ENCODE data around the gene MSTO1.
"Not testable (repeated sequence)": the region's sequence is repeated elsewhere in the genome, so short reads cannot be mapped to it uniquely, and the experiment has no call there.

Gene MSTO1

GRCh38 chr1:155589282-155589681, 20.7 kb upstream of the MSTO1 start:
- not testable (repeated sequence) for H3K36me3 ChIP-seq (ENCODE audit: control insufficient read depth, insufficient read depth, low read length); H3K27ac ChIP-seq (ENCODE audit: low read depth, low read length, severe bottlenecking); H3K4me3 ChIP-seq (ENCODE audit: extremely low read depth, insufficient read depth, low read length, poor library complexity, severe bottlenecking); H3K9me3 ChIP-seq (ENCODE audit: control insufficient read depth, low read length); H3K4me1 ChIP-seq (ENCODE audit: control insufficient read depth, insufficient read depth, low read length, poor library complexity, severe bottlenecking)
- WGBS, 2 experiments (ENCODE audit: insufficient coverage in 2 of 2): no CpG with 5 or more reads among the region's 3 CpGs

DNA sequence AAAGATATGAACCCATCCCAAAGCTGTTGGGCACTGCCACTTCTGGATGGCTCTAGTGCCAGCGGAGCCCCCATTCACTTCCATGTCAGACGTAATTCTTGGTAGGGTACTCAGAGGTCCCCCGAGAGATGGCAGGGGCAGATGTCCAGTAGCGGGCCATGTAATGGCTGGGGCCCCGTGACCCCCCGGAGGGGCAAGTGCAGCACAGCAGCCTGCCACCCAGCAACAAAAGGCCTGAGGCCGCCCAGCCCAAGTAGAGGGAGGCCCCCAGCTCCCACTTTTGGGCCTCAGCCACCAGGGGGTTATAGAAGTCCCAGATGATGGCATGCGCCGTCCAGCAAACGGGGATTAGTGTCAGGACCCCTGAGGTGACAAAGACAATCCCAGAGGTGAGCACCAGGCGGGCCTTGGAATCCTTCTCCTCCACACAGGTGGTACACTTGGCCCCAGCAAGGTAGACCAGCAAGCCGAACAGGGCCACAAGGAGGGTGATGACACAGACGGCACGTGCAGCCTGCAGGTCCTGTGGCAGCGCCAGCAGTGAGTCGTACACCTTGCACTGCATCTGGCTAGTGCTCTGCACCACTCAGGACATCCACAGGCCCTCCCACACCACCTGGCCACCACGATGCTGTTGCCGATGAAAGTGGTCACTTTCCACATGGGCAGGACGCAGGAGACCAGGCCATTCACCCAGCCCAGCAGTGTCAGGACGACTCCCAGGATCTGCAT, 19.3 kb upstream of the MSTO1 start:
- not testable (repeated sequence) for H3K4me3 ChIP-seq (ENCODE audit: extremely low read depth, insufficient read depth, low read length, poor library complexity, severe bottlenecking); H3K9me3 ChIP-seq (ENCODE audit: control insufficient read depth, low read length); H3K27ac ChIP-seq (ENCODE audit: low read depth, low read length, severe bottlenecking); H3K4me1 ChIP-seq (ENCODE audit: control insufficient read depth, insufficient read depth, low read length, poor library complexity, severe bottlenecking); H3K36me3 ChIP-seq (ENCODE audit: control insufficient read depth, insufficient read depth, low read length)
- WGBS, 2 experiments (ENCODE audit: insufficient coverage in 2 of 2): 94 to 97% methylated on average over 19 to 20 of the region's 20 CpGs

DNA sequence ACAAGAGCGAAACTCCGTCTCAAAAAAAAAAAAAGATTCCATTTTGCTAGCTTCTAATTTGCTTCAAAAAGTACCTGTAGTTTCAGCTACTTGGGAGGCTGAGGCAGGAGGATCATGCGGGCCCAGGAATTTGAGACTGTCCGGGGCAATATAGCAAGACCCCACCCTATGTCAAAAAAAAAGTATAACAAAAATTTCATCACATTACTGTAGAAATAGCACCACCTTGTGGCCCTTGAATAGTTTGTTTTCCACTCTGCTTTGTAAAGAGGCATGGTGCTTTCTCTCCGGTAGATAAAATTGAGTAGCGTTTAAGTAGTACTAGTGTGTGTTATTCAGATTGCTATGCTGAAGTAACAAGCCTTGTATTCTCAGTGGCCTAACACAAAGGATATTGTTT, 18.2 kb upstream of the MSTO1 start:
- 33 to 80% methylated on average over 1 to 2 of the region's 6 CpGs for WGBS, 2 experiments (ENCODE audit: insufficient coverage in 2 of 2)
- H3K27ac ChIP-seq (ENCODE audit: low read depth, low read length, severe bottlenecking): no peak overlapping the region
- H3K4me1 ChIP-seq (ENCODE audit: control insufficient read depth, insufficient read depth, low read length, poor library complexity, severe bottlenecking): no peaks in the 10 kb centered on the region
- H3K4me3 ChIP-seq (ENCODE audit: extremely low read depth, insufficient read depth, low read length, poor library complexity, severe bottlenecking): no peak overlapping the region
- no peaks in the 10 kb centered on the region for H3K36me3 ChIP-seq (ENCODE audit: control insufficient read depth, insufficient read depth, low read length)
- H3K9me3 ChIP-seq (ENCODE audit: control insufficient read depth, low read length): no peaks in the 10 kb centered on the region

GRCh38 chr1:155595877-155596474, 14.0 kb upstream of the MSTO1 start:
- not testable (repeated sequence) for H3K9me3 ChIP-seq (ENCODE audit: control insufficient read depth, low read length); H3K36me3 ChIP-seq (ENCODE audit: control insufficient read depth, insufficient read depth, low read length); H3K4me1 ChIP-seq (ENCODE audit: control insufficient read depth, insufficient read depth, low read length, poor library complexity, severe bottlenecking); H3K4me3 ChIP-seq (ENCODE audit: extremely low read depth, insufficient read depth, low read length, poor library complexity, severe bottlenecking); H3K27ac ChIP-seq (ENCODE audit: low read depth, low read length, severe bottlenecking)
- 85 to 87% methylated on average over 2 of the region's 3 CpGs for WGBS, 2 experiments (ENCODE audit: insufficient coverage in 2 of 2)

- Histone ChIP-seq H3K9me3 (ENCODE audit: control insufficient read depth, low read length) (no peaks in the 10 kb centered on the region), H3K27ac (ENCODE audit: low read depth, low read length, severe bottlenecking) (no peak overlapping the region), H3K4me1 (ENCODE audit: control insufficient read depth, insufficient read depth, low read length, poor library complexity, severe bottlenecking) (peaks cover 5% of the 10 kb centered on the region), H3K36me3 (ENCODE audit: control insufficient read depth, insufficient read depth, low read length) (no peaks in the 10 kb centered on the region), H3K4me3 (ENCODE audit: extremely low read depth, insufficient read depth, low read length, poor library complexity, severe bottlenecking) (no peak overlapping the region)
- WGBS, 2 experiments (ENCODE audit: insufficient coverage in 2 of 2): 92 to 95% methylated on average over 3 to 5 of the region's 5 CpGs
These were observed 13.2 kb upstream of the MSTO1 start for GRCh38 chr1:155596864-155597263.

DNA sequence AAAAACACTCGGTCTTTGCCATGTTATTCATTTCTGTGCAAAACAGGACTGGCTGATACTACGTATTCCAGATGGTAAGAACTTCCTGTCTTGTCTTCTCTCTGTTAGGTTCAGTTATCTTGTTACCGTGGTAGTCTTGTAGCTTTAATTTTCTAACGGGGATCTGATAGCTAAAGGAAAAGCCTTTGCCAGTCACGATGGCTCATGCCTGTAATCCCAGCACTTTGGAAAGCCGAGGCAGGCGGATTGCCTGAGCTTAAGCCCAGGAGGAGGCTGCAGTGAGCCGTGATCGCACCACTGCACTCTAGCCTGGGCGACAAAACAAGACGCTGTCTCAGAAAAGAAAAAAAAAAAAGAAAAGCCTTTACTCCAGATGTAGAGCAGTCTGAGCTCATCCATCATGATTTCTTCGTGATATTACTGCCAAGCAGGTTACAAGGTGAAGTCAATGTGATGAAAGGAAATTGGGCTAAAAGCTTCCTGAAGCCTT, 11.1 kb upstream of the MSTO1 start:
- Histone ChIP-seq H3K36me3 (ENCODE audit: control insufficient read depth, insufficient read depth, low read length) (no peaks in the 10 kb centered on the region), H3K9me3 (ENCODE audit: control insufficient read depth, low read length) (no peaks in the 10 kb centered on the region), H3K27ac (ENCODE audit: low read depth, low read length, severe bottlenecking) (peak overlapping the region; percentile 79), H3K4me1 (ENCODE audit: control insufficient read depth, insufficient read depth, low read length, poor library complexity, severe bottlenecking) (peaks cover 5% of the 10 kb centered on the region), H3K4me3 (ENCODE audit: extremely low read depth, insufficient read depth, low read length, poor library complexity, severe bottlenecking) (no peak overlapping the region)
- 28 to 54% methylated on average over 9 to 10 of the region's 12 CpGs for WGBS, 2 experiments (ENCODE audit: insufficient coverage in 2 of 2)

DNA sequence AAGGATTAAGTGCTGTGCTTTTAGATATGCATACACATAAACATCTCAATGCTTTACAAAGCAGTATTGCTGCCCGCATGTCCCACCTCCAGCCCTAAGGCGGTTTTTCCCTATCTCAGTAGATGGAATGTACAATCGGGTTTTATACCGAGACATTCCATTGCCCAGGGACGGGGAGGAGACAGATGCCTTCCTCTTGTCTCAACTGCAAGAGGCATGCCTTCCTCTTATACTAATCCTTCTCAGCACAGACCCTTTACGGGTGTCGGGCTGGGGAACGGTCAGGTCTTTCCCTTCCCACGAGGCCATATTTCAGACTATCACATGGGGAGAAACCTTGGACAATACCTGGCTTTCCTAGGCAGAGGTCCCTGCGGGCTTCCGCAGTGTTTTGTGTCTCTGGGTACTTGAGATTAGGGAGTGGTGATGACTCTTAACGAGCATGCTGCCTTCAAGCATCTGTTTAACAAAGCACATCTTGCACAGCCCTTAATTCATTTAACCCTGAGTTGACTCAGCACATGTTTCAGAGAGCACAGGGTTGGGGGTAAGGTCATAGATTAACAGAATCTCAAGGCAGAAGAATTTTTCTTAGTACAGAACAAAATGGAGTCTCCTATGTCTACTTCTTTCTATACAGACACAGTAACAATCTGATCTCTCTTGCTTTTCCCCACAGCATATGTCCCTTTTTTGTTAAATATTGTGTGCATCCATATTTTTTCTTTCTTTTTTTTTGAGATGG, 10.0 kb upstream of the MSTO1 start:
- H3K4me3 ChIP-seq (ENCODE audit: extremely low read depth, insufficient read depth, low read length, poor library complexity, severe bottlenecking); H3K4me1 ChIP-seq (ENCODE audit: control insufficient read depth, insufficient read depth, low read length, poor library complexity, severe bottlenecking); H3K36me3 ChIP-seq (ENCODE audit: control insufficient read depth, insufficient read depth, low read length); H3K9me3 ChIP-seq (ENCODE audit: control insufficient read depth, low read length); H3K27ac ChIP-seq (ENCODE audit: low read depth, low read length, severe bottlenecking): not testable (repeated sequence)
- WGBS, 2 experiments (ENCODE audit: insufficient coverage in 2 of 2): 30 to 72% methylated on average over 2 to 3 of the region's 12 CpGs

DNA sequence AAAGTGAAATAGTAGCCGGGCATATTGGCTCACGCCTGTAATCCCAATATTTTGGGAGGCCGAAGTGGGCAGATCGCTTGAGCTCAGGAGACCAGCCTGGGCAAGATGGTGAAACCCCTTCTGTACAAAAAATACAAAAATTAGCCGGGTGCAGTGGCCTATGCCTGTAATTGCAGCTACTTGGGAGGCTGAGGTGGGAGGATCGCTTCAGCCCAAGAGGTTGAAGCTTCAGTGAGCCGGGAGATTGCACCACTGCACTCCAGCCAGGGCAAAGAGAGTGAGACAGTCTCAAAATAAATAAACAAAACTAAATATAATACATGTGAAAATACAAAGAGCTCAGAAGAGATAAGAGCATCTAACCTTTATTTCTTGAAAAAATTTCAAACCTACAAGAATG, 2.3 kb upstream of the MSTO1 start:
- Histone ChIP-seq H3K4me3 (ENCODE audit: extremely low read depth, insufficient read depth, low read length, poor library complexity, severe bottlenecking) (no peak overlapping the region), H3K4me1 (ENCODE audit: control insufficient read depth, insufficient read depth, low read length, poor library complexity, severe bottlenecking) (no peaks in the 10 kb centered on the region), H3K27ac (ENCODE audit: low read depth, low read length, severe bottlenecking) (no peak overlapping the region), H3K36me3 (ENCODE audit: control insufficient read depth, insufficient read depth, low read length) (peaks cover 8% of the 10 kb centered on the region), H3K9me3 (ENCODE audit: control insufficient read depth, low read length) (no peaks in the 10 kb centered on the region)
- 89 to 91% methylated on average over 4 to 6 of the region's 7 CpGs for whole genome bisulfite sequencing, 2 experiments (ENCODE audit: insufficient coverage in 2 of 2)

DNA sequence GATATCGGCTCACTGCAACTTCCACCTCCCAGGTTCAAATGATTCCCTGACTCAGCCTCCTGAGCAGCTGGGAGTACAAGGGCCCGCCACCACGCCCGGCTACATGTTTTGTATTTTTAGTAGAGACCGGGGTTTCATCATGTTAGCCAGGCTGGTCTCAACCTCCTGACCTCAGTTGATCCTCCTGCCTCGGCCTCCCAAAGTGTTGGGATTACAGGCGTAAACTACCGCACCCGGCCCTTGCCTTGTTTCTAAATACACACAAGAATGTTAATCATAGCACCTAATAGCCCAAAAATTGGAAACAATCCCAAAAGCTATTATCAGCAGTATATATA, 1.2 kb upstream of the MSTO1 start:
- H3K9me3 ChIP-seq (ENCODE audit: control insufficient read depth, low read length): no peaks in the 10 kb centered on the region
- peaks cover 15% of the 10 kb centered on the region for H3K36me3 ChIP-seq (ENCODE audit: control insufficient read depth, insufficient read depth, low read length)
- no peaks in the 10 kb centered on the region for H3K4me1 ChIP-seq (ENCODE audit: control insufficient read depth, insufficient read depth, low read length, poor library complexity, severe bottlenecking)
- WGBS, 2 experiments (ENCODE audit: insufficient coverage in 2 of 2): 93 to 98% methylated on average over 5 to 8 of the region's 9 CpGs
- H3K4me3 ChIP-seq (ENCODE audit: extremely low read depth, insufficient read depth, low read length, poor library complexity, severe bottlenecking): no peak overlapping the region
- H3K27ac ChIP-seq (ENCODE audit: low read depth, low read length, severe bottlenecking): no peak overlapping the region

DNA sequence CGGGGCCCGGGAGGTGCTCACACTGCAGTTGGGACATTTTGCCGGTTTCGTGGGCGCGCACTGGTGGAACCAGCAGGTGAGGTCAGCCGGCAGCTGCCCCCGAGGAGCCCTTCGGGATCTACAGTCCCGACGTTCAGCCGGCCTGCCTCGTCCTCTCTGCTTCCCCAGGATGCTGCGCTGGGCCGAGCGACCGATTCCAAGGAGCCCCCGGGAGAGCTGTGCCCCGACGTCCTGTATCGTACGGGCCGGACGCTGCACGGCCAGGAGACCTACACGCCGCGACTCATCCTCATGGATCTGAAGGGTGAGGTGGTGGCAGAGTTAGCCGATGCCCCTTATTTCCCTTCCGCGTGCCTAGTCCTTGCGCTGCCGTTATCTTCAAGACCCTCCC, 234 bp downstream of the MSTO1 start:
- Histone ChIP-seq H3K4me3 (ENCODE audit: extremely low read depth, insufficient read depth, low read length, poor library complexity, severe bottlenecking) (peak overlapping the region; percentile 49), H3K36me3 (ENCODE audit: control insufficient read depth, insufficient read depth, low read length) (peaks cover 22% of the 10 kb centered on the region)
- not testable (repeated sequence) for H3K9me3 ChIP-seq (ENCODE audit: control insufficient read depth, low read length); H3K4me1 ChIP-seq (ENCODE audit: control insufficient read depth, insufficient read depth, low read length, poor library complexity, severe bottlenecking); H3K27ac ChIP-seq (ENCODE audit: low read depth, low read length, severe bottlenecking)
- WGBS, 2 experiments (ENCODE audit: insufficient coverage in 2 of 2): no CpG with 5 or more reads among the region's 33 CpGs

- H3K4me1 ChIP-seq (ENCODE audit: control insufficient read depth, insufficient read depth, low read length, poor library complexity, severe bottlenecking); H3K9me3 ChIP-seq (ENCODE audit: control insufficient read depth, low read length); H3K4me3 ChIP-seq (ENCODE audit: extremely low read depth, insufficient read depth, low read length, poor library complexity, severe bottlenecking); H3K27ac ChIP-seq (ENCODE audit: low read depth, low read length, severe bottlenecking): not testable (repeated sequence)
- peaks cover 22% of the 10 kb centered on the region for H3K36me3 ChIP-seq (ENCODE audit: control insufficient read depth, insufficient read depth, low read length)
- WGBS, 2 experiments (ENCODE audit: insufficient coverage in 2 of 2): no CpG with 5 or more reads among the region's 2 CpGs
These were observed 3.2 kb downstream of the MSTO1 start for GRCh38 chr1:155613226-155613625.

All from mesodermal cell (in vitro differentiated cells).